ENCODE measurements around the gene ITGA1. TPM values are rescaled to one million over a fixed set of nuclear protein-coding genes. Genes with fewer than 3 reads are reported as not detected.

The ITGA1 gene
- total and polyA plus RNA-seq, 2 of the 8 experiments (the other 6 are each of a cell fraction or from before 2014, with no cell fraction given) = 2.3 to 9.0 TPM

DNA sequence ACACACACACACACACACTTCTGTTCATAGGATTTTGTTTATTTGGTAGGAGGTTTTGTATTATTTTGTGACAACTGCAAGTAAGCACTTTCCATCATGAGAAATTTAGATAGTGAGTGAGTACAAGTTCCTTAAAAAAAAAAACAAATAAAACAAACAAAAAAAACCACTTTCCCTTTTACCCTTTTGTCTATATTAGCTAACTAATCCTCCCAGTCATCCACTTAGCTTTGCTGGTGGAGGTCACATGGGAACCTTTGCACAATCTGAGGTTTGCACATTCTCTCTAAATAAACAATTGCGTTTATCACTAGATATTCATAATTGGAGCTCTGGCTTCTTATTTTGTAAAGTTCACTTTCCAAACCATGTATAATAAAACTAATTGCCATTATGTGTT lies 6.8 kb downstream of the ITGA1 start:
- Histone ChIP-seq H4K5ac (ENCODE audit: insufficient read length, low read depth, low read length) (no peak overlapping the region), H4K91ac (replicated peaks; ENCODE audit: insufficient read length, low read length) (no peak overlapping the region), H4K8ac (ENCODE audit: extremely low read depth, insufficient read depth, low read length) (no peak overlapping the region), H3K14ac (ENCODE audit: insufficient read length) (no peak overlapping the region), H3K23me2 (ENCODE audit: low read depth, low read length) (peaks cover 6% of the 10 kb centered on the region), H2AFZ (ENCODE audit: low read length) (no peak overlapping the region), H2BK5ac (ENCODE audit: low read depth, low read length) (no peak overlapping the region), H2BK12ac (ENCODE audit: low read depth, low read length) (no peak overlapping the region), H3K18ac (ENCODE audit: extremely low read depth, low read length) (no peak overlapping the region), H3K4me2 (ENCODE audit: insufficient read depth in 1 of 2, low read depth in 2 of 2, low read length in 2 of 2) (no peak overlapping the region), H3K27me3 (replicated peaks in 1 of 4; ENCODE audit: control insufficient read depth in 3 of 4, extremely low read depth in 1 of 4, insufficient read depth in 3 of 4, low read length in 3 of 4) (no peaks in the 10 kb centered on the region), H3K4me1 (replicated peaks in 1 of 4; ENCODE audit: control insufficient read depth in 3 of 4, insufficient read depth in 4 of 4, low read length in 3 of 4) (peaks cover 0 to 8% (median 5%) of the 10 kb centered on the region in 4 experiments; a peak in 2 of 7 replicates), H2BK15ac (ENCODE audit: low read length) (no peak overlapping the region), H3K9me3 (ENCODE audit: insufficient read depth in 2 of 2, low read depth in 1 of 2, low read length in 1 of 2) (no peaks in the 10 kb centered on the region), H3K27ac (ENCODE audit: low read depth, low read length) (no peak overlapping the region), H3K56ac (replicated peaks; ENCODE audit: insufficient read length, low read depth, low read length) (no peak overlapping the region), H2BK20ac (ENCODE audit: low read length) (no peak overlapping the region), H3K36me3 (ENCODE audit: control insufficient read depth in 2 of 4, insufficient read depth in 4 of 4, low read length in 3 of 4) (no peaks in the 10 kb centered on the region), H3K23ac (ENCODE audit: insufficient read length) (no peak overlapping the region), H2BK120ac (replicated peaks; ENCODE audit: low read depth, low read length) (no peak overlapping the region), H3K4ac (replicated peaks; ENCODE audit: insufficient read length, low read depth, low read length) (no peak overlapping the region), H2AK5ac (ENCODE audit: low read depth, low read length) (no peak overlapping the region), H3K9ac (replicated peaks in 1 of 4; ENCODE audit: extremely low read depth in 1 of 4, low read depth in 3 of 4, low read length in 3 of 4) (no peak overlapping the region), H3K79me2 (ENCODE audit: control insufficient read depth in 1 of 2, insufficient read depth in 2 of 2, low read length in 2 of 2) (0 out of 4 replicates have a peak, but pooled peaks cover 0 to 13% of the 10 kb centered on the region in 2 experiments), H4K20me1 (replicated peaks in 1 of 2; ENCODE audit: control insufficient read depth in 1 of 2, insufficient read depth in 2 of 2, low read length in 2 of 2) (no peaks in the 10 kb centered on the region), H3K79me1 (ENCODE audit: low read depth, low read length) (no peaks in the 10 kb centered on the region), H3K4me3 (ENCODE audit: extremely low read depth in 1 of 4, insufficient read depth in 2 of 4, low read depth in 3 of 4, low read length in 4 of 4) (no peak overlapping the region)
- POLR2A ChIA-PET (ENCODE audit: partially characterized antibody) = no interaction called here
- CTCF ChIA-PET (ENCODE audit: partially characterized antibody) = no interaction called here
- DNase-seq (ENCODE audit: low read depth in 1 of 2, low spot score in 2 of 2) = no peak
- FAIRE-seq = no peak
- TF ChIP-seq CHD2 (IDR thresholded peaks at IDR 0.05; ENCODE audit: low read length) (no peak), KDM1A (IDR thresholded peaks at IDR 0.05; ENCODE audit: borderline replicate concordance, low read length) (no peak), BRCA1 (IDR thresholded peaks at IDR 0.05; ENCODE audit: low read depth, low read length) (no peak), RXRA (IDR thresholded peaks at IDR 0.05; ENCODE audit: insufficient read depth, low read depth, low read length) (no peak), ASH2L (IDR thresholded peaks at IDR 0.05; ENCODE audit: low read length) (no peak), EZH2 (IDR thresholded peaks at IDR 0.05; ENCODE audit: low read depth, low read length, severe bottlenecking) (no peak), CBX8 (IDR thresholded peaks at IDR 0.05; ENCODE audit: borderline replicate concordance, low read depth, low read length) (no peak), KDM4A (IDR thresholded peaks at IDR 0.05; ENCODE audit: low read depth, low read length, severe bottlenecking) (no peak), CEBPB (IDR thresholded peaks at IDR 0.05; ENCODE audit: low read depth, low read length) (no peak)
- TF ChIP-seq, protein P1, sequence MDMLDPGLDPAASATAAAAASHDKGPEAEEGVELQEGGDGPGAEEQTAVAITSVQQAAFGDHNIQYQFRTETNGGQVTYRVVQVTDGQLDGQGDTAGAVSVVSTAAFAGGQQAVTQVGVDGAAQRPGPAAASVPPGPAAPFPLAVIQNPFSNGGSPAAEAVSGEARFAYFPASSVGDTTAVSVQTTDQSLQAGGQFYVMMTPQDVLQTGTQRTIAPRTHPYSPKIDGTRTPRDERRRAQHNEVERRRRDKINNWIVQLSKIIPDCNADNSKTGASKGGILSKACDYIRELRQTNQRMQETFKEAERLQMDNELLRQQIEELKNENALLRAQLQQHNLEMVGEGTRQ (IDR thresholded peaks at IDR 0.05; ENCODE audit: low read length) = no peak
- 90% methylated on average over 1 of the region's 1 CpG; no CpG with 5 or more reads in 1 of the 2 experiments for WGBS, 2 experiments (ENCODE audit: extremely low coverage in 1 of 2, insufficient coverage in 1 of 2, insufficient read length in 1 of 2, insufficient replicate concordance in 2 of 2, low coverage in 1 of 2, low lambda C conversion rate in 2 of 2, missing lambda C conversion rate in 1 of 2)
